Stomach smooth muscle (tissue), 2 donors: ENCODE measurements around the gene C10orf90.

Experiments used
- H3K27ac ChIP-seq: one replicate; pipeline ENCODE4 v1.7.0; 2013; ENCODE audit warnings: mild to moderate bottlenecking, low read length, inconsistent platforms
- H3K27me3 ChIP-seq, 2 donors: one replicate each; pipeline ENCODE4 v1.7.0; 2013; ENCODE audit warnings: low read length in 2 of 2; ENCODE audit not compliant: insufficient read depth in 2 of 2, control insufficient read depth in 1 of 2
- H3K36me3 ChIP-seq, 2 donors: one replicate each; pipeline ENCODE4 v1.7.0; 2013; ENCODE audit warnings: low read length in 2 of 2; ENCODE audit not compliant: control insufficient read depth in 2 of 2, insufficient read depth in 2 of 2
- H3K4me1 ChIP-seq: one replicate; pipeline ENCODE4 v1.7.0; 2013; ENCODE audit warnings: low read length; ENCODE audit not compliant: control insufficient read depth, insufficient read depth
- H3K4me3 ChIP-seq, 2 donors: one replicate each; pipeline ENCODE4 v1.7.0; 2013; ENCODE audit warnings: low read length in 2 of 2
- H3K9ac ChIP-seq, 2 donors: one replicate each; pipeline ENCODE4 v1.7.0; 2013; ENCODE audit warnings: low read length in 2 of 2, mild to moderate bottlenecking in 1 of 2
- H3K9me3 ChIP-seq, 2 donors: one replicate each; pipeline ENCODE4 v1.7.0; 2013; ENCODE audit warnings: low read length in 2 of 2; ENCODE audit not compliant: control insufficient read depth in 2 of 2
- donor health status: healthy.
- donor health status: Pancreatic carcinoma.

Gene C10orf90

DNA sequence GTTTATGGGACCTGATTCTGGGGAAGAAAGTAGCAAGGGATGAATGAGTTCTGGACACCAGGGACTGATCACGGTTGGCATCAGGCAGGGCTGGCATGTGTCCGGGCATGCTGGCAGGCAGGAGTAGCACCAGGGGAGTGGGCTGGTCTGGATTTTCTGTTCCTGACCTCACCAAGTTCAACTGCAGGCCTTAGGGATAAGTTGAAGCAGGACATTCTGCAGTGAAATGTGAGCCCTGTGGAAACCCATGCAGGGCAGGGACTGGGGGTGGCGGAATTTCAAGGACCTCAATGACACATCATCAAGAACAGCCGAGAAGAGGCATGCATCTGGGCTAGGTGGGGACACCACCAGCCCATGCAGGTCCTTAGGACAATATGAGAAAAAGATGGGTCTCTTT lies 202.0 kb downstream of the C10orf90 start:
- no peak overlapping the region for H3K9ac ChIP-seq
- H3K4me3 ChIP-seq: no peak overlapping the region
- H3K36me3 ChIP-seq: no peaks in the 10 kb centered on the region
- H3K27ac ChIP-seq: no peak overlapping the region
- peaks cover 0 to 6% of the 10 kb centered on the region in 2 donors for H3K27me3 ChIP-seq
- H3K9me3 ChIP-seq: no peaks in the 10 kb centered on the region
- no peaks in the 10 kb centered on the region for H3K4me1 ChIP-seq

DNA sequence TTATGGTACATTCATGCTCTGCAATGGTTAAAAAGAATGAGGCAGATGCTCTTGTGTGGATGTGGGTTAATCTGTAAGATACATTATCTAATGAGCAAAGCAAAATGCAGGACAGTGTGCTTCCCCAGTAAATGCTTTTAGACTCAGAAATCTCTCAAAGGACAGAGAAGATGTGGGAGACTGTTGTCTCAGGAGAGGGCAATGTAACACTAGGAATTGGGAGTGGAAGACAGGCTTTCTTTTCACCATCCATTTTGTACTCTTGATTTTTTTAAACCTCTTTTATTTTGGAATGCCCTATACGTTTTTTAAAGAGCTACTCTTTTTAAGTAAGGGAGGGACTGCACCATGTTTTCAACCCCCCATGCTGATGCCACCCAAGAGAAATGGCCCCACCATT lies 204.7 kb downstream of the C10orf90 start:
- Histone ChIP-seq H3K9me3 (no peaks in the 10 kb centered on the region), H3K4me3 (no peak overlapping the region), H3K27me3 (peaks cover 0 to 6% of the 10 kb centered on the region in 2 donors), H3K27ac (no peak overlapping the region), H3K9ac (no peak overlapping the region), H3K36me3 (no peaks in the 10 kb centered on the region), H3K4me1 (no peaks in the 10 kb centered on the region)

DNA sequence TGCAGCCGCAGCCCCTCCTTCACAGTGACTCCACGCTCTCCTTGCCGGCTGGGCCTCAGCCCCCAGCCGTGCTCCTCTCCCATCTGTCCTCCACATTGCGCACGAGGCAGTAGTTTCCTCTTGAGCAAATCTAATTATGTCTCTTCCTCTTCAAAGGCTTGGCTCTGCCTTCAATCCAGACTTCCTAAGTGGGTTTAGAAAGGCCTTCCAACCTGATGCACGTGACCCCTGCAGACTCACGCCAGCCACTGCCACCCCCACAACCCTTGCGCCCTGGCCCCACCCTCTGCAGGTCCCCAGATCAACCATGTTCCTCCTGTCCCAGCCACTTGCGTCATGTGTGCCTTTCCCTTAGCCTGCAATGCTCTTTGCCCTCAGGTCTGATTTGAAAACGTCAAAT lies 207.2 kb downstream of the C10orf90 start:
- Histone ChIP-seq H3K27ac (no peak overlapping the region), H3K36me3 (no peaks in the 10 kb centered on the region), H3K9me3 (no peaks in the 10 kb centered on the region), H3K4me3 (no peak overlapping the region), H3K4me1 (no peaks in the 10 kb centered on the region), H3K27me3 (peaks cover 0 to 2% of the 10 kb centered on the region in 2 donors), H3K9ac (no peak overlapping the region)

DNA sequence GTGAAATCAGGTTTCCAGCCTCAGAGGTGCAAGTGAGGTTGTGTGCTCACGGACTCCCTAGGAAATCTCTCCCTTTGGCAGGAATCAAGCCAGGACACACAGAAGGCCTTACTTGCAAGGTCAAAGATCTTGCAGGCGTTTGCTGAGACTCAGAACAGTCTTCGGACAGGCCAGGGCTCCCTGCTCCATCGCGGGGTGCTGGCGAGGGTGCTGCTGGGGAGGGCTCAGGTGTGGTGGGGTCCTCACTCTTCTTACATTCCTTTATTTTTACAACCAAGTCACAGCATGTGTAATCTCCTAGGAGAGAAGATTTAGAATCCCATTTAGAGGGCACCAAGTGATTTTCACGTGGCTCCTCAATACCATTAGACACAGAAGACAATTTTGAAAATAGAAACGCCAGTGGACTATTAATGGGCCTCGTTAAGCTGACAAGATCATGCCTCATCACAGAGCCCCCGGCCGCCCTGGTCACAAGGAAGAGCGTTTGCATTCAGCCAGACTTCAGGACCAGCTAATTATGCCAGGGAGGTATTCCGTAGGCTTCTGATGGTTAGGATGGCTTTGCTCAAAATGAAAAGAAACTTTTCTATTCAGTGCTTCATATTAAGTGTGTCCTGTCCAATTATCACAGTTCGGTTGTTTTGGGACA lies 209.1 kb downstream of the C10orf90 start:
- no peaks in the 10 kb centered on the region for H3K9me3 ChIP-seq
- no peaks in the 10 kb centered on the region for H3K4me1 ChIP-seq
- no peak overlapping the region for H3K4me3 ChIP-seq
- H3K27ac ChIP-seq: no peak overlapping the region
- no peaks in the 10 kb centered on the region for H3K36me3 ChIP-seq
- no peak overlapping the region for H3K9ac ChIP-seq
- H3K27me3 ChIP-seq: no peaks in the 10 kb centered on the region

DNA sequence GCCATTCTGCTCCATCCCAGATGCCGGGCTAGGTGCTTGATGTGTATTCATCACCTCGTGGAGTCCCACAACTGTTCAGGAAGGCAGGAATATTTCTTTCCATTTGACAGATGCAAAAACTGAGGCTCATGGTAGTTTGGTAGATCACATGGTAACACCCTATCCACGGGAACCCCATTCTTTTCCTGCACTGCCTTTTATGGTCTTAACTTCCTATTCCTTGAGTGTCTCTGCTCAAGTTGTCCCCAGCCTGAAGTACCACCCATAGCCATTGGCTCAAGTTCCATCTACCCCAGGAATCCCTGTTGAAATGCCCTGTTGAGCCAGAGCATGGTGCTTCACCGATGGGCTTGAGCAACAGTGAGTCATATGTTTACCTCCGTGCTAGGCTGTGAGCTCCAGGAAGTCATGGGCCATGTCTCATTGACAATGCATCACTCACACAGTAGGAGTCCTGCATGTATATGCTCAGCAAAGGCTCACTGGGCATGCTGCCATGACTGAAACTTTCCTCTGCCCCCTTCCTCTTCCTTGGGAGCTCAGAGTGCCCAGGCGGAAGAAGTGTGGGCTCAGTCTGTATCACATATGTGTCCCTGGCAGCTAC lies 210.5 kb downstream of the C10orf90 start:
- Histone ChIP-seq H3K4me3 (no peak overlapping the region), H3K9me3 (no peaks in the 10 kb centered on the region), H3K27me3 (no peaks in the 10 kb centered on the region), H3K9ac (no peak overlapping the region), H3K36me3 (no peaks in the 10 kb centered on the region), H3K4me1 (no peaks in the 10 kb centered on the region), H3K27ac (no peak overlapping the region)

DNA sequence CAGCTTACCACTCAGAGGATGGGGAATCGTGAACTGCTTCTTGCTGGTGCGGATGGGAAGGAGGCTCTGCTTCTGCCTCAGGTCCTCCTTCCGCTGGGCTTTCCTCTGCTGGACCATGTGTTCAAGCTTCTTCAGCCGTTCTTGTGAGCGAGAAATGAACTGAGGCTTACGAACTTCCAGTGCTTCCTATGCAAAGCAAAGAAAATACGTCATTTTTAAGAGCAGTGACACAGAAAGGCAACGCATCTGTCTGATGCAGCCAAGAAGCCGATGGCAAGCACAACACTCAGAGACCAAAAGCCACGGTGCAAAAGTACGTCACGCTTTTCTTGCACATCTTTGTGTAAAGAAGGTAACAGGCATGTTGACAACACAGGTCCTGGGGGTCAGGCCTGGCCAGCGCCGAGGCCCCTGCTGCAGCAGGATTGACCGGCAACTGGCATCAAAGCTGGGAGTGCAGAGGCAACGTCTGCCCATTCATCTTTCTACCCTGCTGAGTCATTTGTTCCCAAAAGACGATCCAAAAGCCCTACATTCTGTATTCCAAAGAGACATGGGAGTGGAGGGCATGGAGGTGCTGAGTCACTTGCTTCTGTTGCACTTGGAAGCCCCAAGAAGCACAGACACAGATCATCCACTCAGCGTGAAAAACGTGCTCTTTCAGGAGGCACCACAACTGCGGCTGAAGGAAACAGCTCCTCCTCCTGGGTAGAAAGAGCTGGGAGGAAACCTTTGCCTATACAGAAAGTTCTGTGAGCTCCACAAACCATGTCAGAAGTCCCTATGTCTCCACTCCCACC lies 211.3 kb downstream of the C10orf90 start:
- H3K4me1 ChIP-seq: no peaks in the 10 kb centered on the region
- peaks cover 0 to 4% of the 10 kb centered on the region in 2 donors for H3K27me3 ChIP-seq
- no peaks in the 10 kb centered on the region for H3K36me3 ChIP-seq
- H3K9ac ChIP-seq: no peak overlapping the region
- no peak overlapping the region for H3K27ac ChIP-seq
- H3K9me3 ChIP-seq: no peaks in the 10 kb centered on the region
- no peak overlapping the region for H3K4me3 ChIP-seq

- no peak overlapping the region for H3K4me3 ChIP-seq
Measured at GRCh38 chr10:126458466-126458865, 212.0 kb downstream of the C10orf90 start.

DNA sequence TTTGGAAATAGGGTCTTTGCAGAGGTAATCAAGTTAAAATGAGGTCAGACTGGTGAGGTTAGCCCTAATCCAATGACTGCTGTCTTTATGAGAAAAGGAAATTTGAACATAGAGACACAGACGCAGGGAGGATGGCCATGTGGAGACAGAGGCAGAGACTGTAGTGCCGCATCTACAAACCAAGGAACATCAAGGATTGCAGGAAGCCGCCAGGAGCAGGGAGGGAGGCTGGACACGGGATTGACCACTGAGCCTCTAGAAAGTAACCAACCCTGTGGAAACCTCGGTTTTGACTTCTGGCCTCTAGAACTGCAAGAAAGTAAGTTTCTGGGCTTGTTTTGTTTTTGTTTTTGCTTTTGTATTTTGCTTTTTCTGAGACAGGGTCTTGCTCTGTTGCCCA lies 213.9 kb downstream of the C10orf90 start:
- H3K9ac ChIP-seq: no peak overlapping the region
- no peaks in the 10 kb centered on the region for H3K9me3 ChIP-seq
- H3K27me3 ChIP-seq: peaks cover 0 to 4% of the 10 kb centered on the region in 2 donors
- H3K4me1 ChIP-seq: no peaks in the 10 kb centered on the region
- H3K27ac ChIP-seq: no peak overlapping the region
- H3K36me3 ChIP-seq: no peaks in the 10 kb centered on the region
- no peak overlapping the region for H3K4me3 ChIP-seq

More at GRCh38 chr10:126458466-126458865, 212.0 kb downstream of the C10orf90 start:
- Histone ChIP-seq H3K36me3 (no peaks in the 10 kb centered on the region), H3K27me3 (peaks cover 0 to 4% of the 10 kb centered on the region in 2 donors), H3K4me1 (no peaks in the 10 kb centered on the region), H3K9ac (no peak overlapping the region), H3K27ac (no peak overlapping the region), H3K9me3 (no peaks in the 10 kb centered on the region)

DNA sequence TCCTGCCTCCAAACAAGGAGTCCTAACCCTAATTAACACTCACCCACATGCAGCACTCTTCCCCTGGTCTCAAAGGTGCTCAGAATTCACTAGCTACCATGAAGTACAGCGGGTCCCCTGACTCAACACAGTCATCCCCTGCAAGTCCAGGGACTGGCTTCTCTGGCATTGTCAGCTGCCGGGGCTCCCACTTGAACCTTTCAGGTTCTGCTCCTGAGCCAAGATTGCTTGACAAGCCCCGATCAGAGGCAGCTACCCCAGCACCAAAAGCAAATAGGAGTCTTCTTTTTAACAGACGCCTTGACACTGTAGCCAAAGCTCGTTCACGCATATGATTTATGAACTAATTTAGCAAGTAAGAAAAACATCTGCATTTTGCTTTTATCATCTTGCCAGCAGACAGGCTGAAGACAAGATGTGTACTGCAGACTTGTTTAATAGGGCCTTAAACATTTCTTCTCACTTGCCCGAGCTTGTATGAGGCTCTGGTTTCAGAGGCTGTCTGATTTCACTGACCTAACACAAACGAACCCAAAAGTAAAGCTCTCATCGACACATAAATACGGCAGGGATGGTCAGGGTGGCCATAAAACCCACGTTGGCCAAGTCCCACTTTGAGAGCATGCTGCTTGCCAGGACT lies 214.6 kb downstream of the C10orf90 start:
- H3K27ac ChIP-seq: no peak overlapping the region
- H3K36me3 ChIP-seq: no peaks in the 10 kb centered on the region
- H3K9me3 ChIP-seq: no peaks in the 10 kb centered on the region
- no peak overlapping the region for H3K4me3 ChIP-seq
- peaks cover 0 to 4% of the 10 kb centered on the region in 2 donors for H3K27me3 ChIP-seq
- no peaks in the 10 kb centered on the region for H3K4me1 ChIP-seq
- H3K9ac ChIP-seq: no peak overlapping the region

DNA sequence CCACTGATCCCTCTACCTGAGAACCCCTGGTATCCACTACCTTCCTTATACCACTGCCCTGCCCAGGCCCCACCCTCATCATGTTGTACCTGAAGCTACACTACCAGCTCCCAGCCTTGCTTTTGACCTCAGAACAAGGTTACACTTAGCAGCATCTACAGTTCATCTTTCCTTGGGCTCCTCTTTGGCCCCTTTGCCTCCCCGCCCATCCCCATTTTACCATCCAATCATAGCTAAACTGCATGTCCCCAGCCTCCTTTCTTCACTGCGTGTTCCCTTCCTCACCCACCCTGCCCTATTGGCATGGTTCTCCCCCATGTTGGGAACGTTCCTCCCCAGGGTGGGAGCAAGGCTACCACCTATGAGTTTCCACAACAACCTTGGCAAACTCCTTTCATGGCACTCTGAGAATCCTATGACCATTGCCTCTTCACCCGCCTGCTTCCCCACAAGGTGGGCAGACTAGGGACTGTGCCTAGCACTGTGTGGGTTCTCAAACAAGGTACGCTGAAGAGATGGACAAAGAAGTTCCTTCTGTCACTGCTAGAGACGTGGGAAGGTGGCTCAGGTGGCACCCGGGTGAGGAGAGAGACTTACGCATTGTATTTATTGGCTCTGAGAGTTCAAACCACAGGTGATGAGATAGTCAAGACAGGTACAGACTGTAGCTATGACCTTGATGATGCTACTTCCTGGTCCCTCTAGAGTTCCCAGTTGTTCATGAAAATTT lies 215.3 kb downstream of the C10orf90 start:
- H3K4me3 ChIP-seq: no peak overlapping the region

More for the DNA sequence above, 215.3 kb downstream of the C10orf90 start:
- no peaks in the 10 kb centered on the region for H3K9me3 ChIP-seq
- H3K4me1 ChIP-seq: no peaks in the 10 kb centered on the region
- H3K27me3 ChIP-seq: peaks cover 0 to 4% of the 10 kb centered on the region in 2 donors
- no peaks in the 10 kb centered on the region for H3K36me3 ChIP-seq
- no peak overlapping the region for H3K27ac ChIP-seq
- no peak overlapping the region for H3K9ac ChIP-seq
